A549 (cell line): ENCODE results near the gene GAPDHS. TPM values are rescaled to one million over a fixed set of nuclear protein-coding genes. Genes with fewer than 3 reads are reported as not detected.

ENCODE experiments used
- ATAC-seq, 2 experiments: fragments of 200-7000 bp in 1 of 2; fragments of >200 bp in 1 of 2; cut with Nextera tagmentation in 1 of 2; cut with Tn5 transposase in 1 of 2; 3 replicates each; pipeline versions ENCODE4 v1.8.0 to v1.9.1; 2018 to 2020; ENCODE audit warnings: mild to moderate bottlenecking in 1 of 2, moderate library complexity in 1 of 2
- CTCF ChIA-PET: fragments of 300-600 bp; sonication (Branson Sonifier 250); formaldehyde crosslinking; extraction: SDS; loops from one replicate; lab custom pipeline; 2021; ENCODE audit warnings: antibody characterized with exemption, inconsistent platforms; lab: Yijun Ruan, JAX
- POLR2A ChIA-PET: fragments of 350-600 bp; formaldehyde crosslinking; extraction: SDS; loops from one replicate; lab custom pipeline; 2021; ENCODE audit warnings: antibody characterized with exemption, inconsistent platforms; lab: Yijun Ruan, JAX
- DNase-seq, 2 experiments: peaks; one replicate each; pipeline versions ENCODE4 v3.0.0 to v3.0.0-alpha.2; 2011 to 2016; ENCODE audit warnings: low read depth in 1 of 2, low spot score in 1 of 2
- FAIRE-seq: peaks from 2 replicates; lab custom pipeline; 2011; peaks lifted over from hg19 to GRCh38; lab: Jason Lieb, UNC
- H3K27ac ChIP-seq, 2 experiments: fragments of >200 bp; sonication (Bioruptor Twin); formaldehyde crosslinking; 3 replicates each; pipeline ENCODE4 v1.5.1; 2016 to 2017
- H3K4me1 ChIP-seq: fragments of >200 bp; sonication (Bioruptor Twin); formaldehyde crosslinking; 3 replicates; pipeline ENCODE4 v1.6.1; 2016
- H3K4me2 ChIP-seq: fragments of >200 bp; sonication (Bioruptor Twin); formaldehyde crosslinking; 3 replicates; pipeline ENCODE4 v1.6.1; 2016
- H3K4me3 ChIP-seq: fragments of >200 bp; sonication (Bioruptor Twin); formaldehyde crosslinking; 3 replicates; pipeline ENCODE4 v1.5.1; 2016
- H3K9me3 ChIP-seq: fragments of >200 bp; sonication (Bioruptor Twin); formaldehyde crosslinking; 3 replicates; pipeline ENCODE4 v1.6.1; 2016
- BCL3 ChIP-seq: fragments of >200 bp; sonication (Bioruptor Twin); formaldehyde crosslinking; IDR thresholded peaks from 3 replicates; pipeline ENCODE4 v1.6.1; 2016
- CEBPB ChIP-seq, 2 experiments: fragments of >200 bp in 1 of 2; sonication (Bioruptor Twin) in 1 of 2; formaldehyde crosslinking in 1 of 2; IDR thresholded peaks; 2 replicates each; pipeline ENCODE4 v1.6.1; 2012 to 2016
- EHF ChIP-seq: fragments of 250-450 bp; sonication (Bioruptor Pico); IDR thresholded peaks from 2 replicates; pipeline ENCODE4 v1.5.0; 2020; ENCODE audit warnings: mild to moderate bottlenecking
- EHMT2 ChIP-seq: fragments of 200-600 bp; sonication (generic); IDR thresholded peaks from 2 replicates; pipeline ENCODE4 v1.6.1; 2016; ENCODE audit warnings: antibody characterized with exemption, low read depth, mild to moderate bottlenecking, moderate library complexity
- ESRRA ChIP-seq: fragments of 150-350 bp; IDR thresholded peaks from 2 replicates; pipeline ENCODE4 v1.6.1; 2014; ENCODE audit warnings: mild to moderate bottlenecking, low read length, borderline replicate concordance
- GATA3 ChIP-seq: IDR thresholded peaks from 2 replicates; pipeline ENCODE4 v1.6.1; 2012; ENCODE audit warnings: borderline replicate concordance
- HEYL ChIP-seq: fragments of 250-450 bp; sonication (Bioruptor Pico); IDR thresholded peaks from 2 replicates; pipeline ENCODE4 v1.8.0; 2021; ENCODE audit warnings: mild to moderate bottlenecking, moderate library complexity
- HMGXB4 ChIP-seq: fragments of 250-450 bp; sonication (Bioruptor Pico); IDR thresholded peaks from 2 replicates; pipeline ENCODE4 v1.5.0; 2021; ENCODE audit warnings: mild to moderate bottlenecking, moderate library complexity, borderline replicate concordance
- HOXA7 ChIP-seq: fragments of 250-450 bp; sonication (Bioruptor Pico); IDR thresholded peaks from 2 replicates; pipeline ENCODE4 v1.5.0; 2020; ENCODE audit warnings: mild to moderate bottlenecking, moderate library complexity
- JUN ChIP-seq, 2 experiments: fragments of >200 bp; sonication (Bioruptor Twin); formaldehyde crosslinking; IDR thresholded peaks; 2 replicates in 1 of 2; 3 replicates in 1 of 2; pipeline ENCODE4 v1.6.1; 2016 to 2017
- KDM5A ChIP-seq: fragments of 200-600 bp; sonication (generic); IDR thresholded peaks from 2 replicates; pipeline ENCODE4 v1.6.1; 2016; ENCODE audit warnings: antibody characterized with exemption, mild to moderate bottlenecking
- MAFK ChIP-seq: fragments of 450-650 bp; IDR thresholded peaks from 2 replicates; pipeline ENCODE4 v1.6.1; 2014; ENCODE audit not compliant: partially characterized antibody
- MYC ChIP-seq: IDR thresholded peaks from 2 replicates; pipeline ENCODE4 v1.6.1; 2012; ENCODE audit warnings: mild to moderate bottlenecking, inconsistent platforms, low read length, improper control_type of control experiment, borderline replicate concordance
- NFE2L2 ChIP-seq: fragments of 150-350 bp; conservative IDR thresholded peaks from 2 replicates; pipeline ENCODE4 v1.6.1; 2014; ENCODE audit warnings: low read length
- NPAS2 ChIP-seq: fragments of 250-450 bp; sonication (Bioruptor Pico); IDR thresholded peaks from 2 replicates; pipeline ENCODE4 v1.8.0; 2022; ENCODE audit warnings: mild to moderate bottlenecking, moderate library complexity, borderline replicate concordance
- NR3C1 ChIP-seq: fragments of >200 bp; sonication (Bioruptor Twin); formaldehyde crosslinking; IDR thresholded peaks from 3 replicates; pipeline ENCODE4 v1.6.1; 2017
- POLR2AphosphoS2 ChIP-seq: conservative IDR thresholded peaks from 2 replicates; pipeline ENCODE4 v1.6.1; 2012; ENCODE audit warnings: low read length, improper control_type of control experiment, inconsistent platforms
- RCOR1 ChIP-seq: fragments of 150-350 bp; IDR thresholded peaks from 2 replicates; pipeline ENCODE4 v1.6.1; 2014; ENCODE audit warnings: antibody characterized with exemption, low read length, low read depth
- RFX5 ChIP-seq: fragments of 450-650 bp; IDR thresholded peaks from 2 replicates; pipeline ENCODE4 v1.7.1; 2014; ENCODE audit warnings: antibody characterized with exemption, mild to moderate bottlenecking, moderate library complexity
- TFCP2L1 ChIP-seq: fragments of 250-450 bp; sonication (Bioruptor Pico); IDR thresholded peaks from 2 replicates; pipeline ENCODE4 v1.5.0; 2021; ENCODE audit warnings: mild to moderate bottlenecking
- ZSCAN20 ChIP-seq: fragments of 250-450 bp; sonication (Bioruptor Pico); IDR thresholded peaks from 2 replicates; pipeline ENCODE4 v1.8.0; 2022; ENCODE audit warnings: mild to moderate bottlenecking, moderate library complexity
- WGBS: methylation state at CpG from one replicate; pipeline ENCODE4 v1.1.6; 2017; ENCODE audit errors: missing lambda C conversion rate; 5-methylcytosine and 5-hydroxymethylcytosine counted together
- polyA plus RNA-seq, 4 experiments: library from polyadenylated mRNA; depleted of rRNA in 3 of 4; stranded (reverse); fragments of >200 nt; fragmentation: RNase III in 1 of 4; extraction: RNeasy Plus Mini Kit Qiagen cat#74134 plus additional on column Dnase treatment in 1 of 4; gene quantifications; 2 replicates in 3 of 4; 3 replicates in 1 of 4; pipeline ENCODE4 v1.2.3, GENCODE V29; 2011 to 2017
- TF ChIP-seq, protein P1 (sequence below): IDR thresholded peaks from 2 replicates; pipeline ENCODE4 v1.6.1; 2012
- TF ChIP-seq, protein P2 (sequence below): IDR thresholded peaks from 2 replicates; pipeline ENCODE4 v1.6.1; 2012; ENCODE audit warnings: low read depth, borderline replicate concordance
- TF ChIP-seq, protein P3 (sequence below): fragments of >200 bp; sonication (Bioruptor Twin); formaldehyde crosslinking; IDR thresholded peaks from 3 replicates; pipeline ENCODE4 v1.5.1; 2016

The GAPDHS gene
- polyA plus RNA-seq, 2 of the 4 experiments (the other 2 are of a cell fraction), result not detected

- ChIA-PET POLR2A (interaction anchor here (0.7 kb wide), 1 partner anchor 49 kb away, joined by 3 read pairs; the partner anchor contains the start of gene HAUS5), CTCF (interaction anchor here (1.1 to 5.4 kb wide), 12 partner anchors 8 to 341 kb away, joined by 3 to 37 read pairs (median 4); no protein-coding TSS in a partner anchor)
- no peak for FAIRE-seq
- Histone ChIP-seq H3K4me1 (0 out of 3 replicates have a peak, but pooled peaks cover 3% of the 10 kb centered on the region), H3K4me2 (no peak within 1 kb of the TSS), H3K9me3 (no peaks in the 10 kb centered on the region), H3K27ac (no peak within 1 kb of the TSS), H3K4me3 (no peak within 1 kb of the TSS)
- no peak for TF ChIP-seq ZSCAN20
- TF ChIP-seq NFE2L2, result no peak
- TF ChIP-seq CEBPB (IDR thresholded peaks at IDR 0.05), result no peak
- TF ChIP-seq, protein P1, sequence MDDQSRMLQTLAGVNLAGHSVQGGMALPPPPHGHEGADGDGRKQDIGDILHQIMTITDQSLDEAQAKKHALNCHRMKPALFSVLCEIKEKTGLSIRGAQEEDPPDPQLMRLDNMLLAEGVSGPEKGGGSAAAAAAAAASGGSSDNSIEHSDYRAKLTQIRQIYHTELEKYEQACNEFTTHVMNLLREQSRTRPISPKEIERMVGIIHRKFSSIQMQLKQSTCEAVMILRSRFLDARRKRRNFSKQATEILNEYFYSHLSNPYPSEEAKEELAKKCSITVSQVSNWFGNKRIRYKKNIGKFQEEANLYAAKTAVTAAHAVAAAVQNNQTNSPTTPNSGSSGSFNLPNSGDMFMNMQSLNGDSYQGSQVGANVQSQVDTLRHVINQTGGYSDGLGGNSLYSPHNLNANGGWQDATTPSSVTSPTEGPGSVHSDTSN, result no peak
- no peak for TF ChIP-seq MAFK
- TF ChIP-seq HOXA7 (CRISPR knock-in tag), result no peak
- no peak for TF ChIP-seq NPAS2 (CRISPR knock-in tag)
- TF ChIP-seq EHMT2, result no peak
- no peak for TF ChIP-seq MYC
- TF ChIP-seq, protein P2, sequence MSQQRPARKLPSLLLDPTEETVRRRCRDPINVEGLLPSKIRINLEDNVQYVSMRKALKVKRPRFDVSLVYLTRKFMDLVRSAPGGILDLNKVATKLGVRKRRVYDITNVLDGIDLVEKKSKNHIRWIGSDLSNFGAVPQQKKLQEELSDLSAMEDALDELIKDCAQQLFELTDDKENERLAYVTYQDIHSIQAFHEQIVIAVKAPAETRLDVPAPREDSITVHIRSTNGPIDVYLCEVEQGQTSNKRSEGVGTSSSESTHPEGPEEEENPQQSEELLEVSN, result no peak
- TF ChIP-seq POLR2AphosphoS2, result no peak
- TF ChIP-seq BCL3, result no peak
- TF ChIP-seq EHF (CRISPR knock-in tag), result no peak
- no peak for TF ChIP-seq KDM5A
- TF ChIP-seq NR3C1, result no peak
- TF ChIP-seq, protein P3, sequence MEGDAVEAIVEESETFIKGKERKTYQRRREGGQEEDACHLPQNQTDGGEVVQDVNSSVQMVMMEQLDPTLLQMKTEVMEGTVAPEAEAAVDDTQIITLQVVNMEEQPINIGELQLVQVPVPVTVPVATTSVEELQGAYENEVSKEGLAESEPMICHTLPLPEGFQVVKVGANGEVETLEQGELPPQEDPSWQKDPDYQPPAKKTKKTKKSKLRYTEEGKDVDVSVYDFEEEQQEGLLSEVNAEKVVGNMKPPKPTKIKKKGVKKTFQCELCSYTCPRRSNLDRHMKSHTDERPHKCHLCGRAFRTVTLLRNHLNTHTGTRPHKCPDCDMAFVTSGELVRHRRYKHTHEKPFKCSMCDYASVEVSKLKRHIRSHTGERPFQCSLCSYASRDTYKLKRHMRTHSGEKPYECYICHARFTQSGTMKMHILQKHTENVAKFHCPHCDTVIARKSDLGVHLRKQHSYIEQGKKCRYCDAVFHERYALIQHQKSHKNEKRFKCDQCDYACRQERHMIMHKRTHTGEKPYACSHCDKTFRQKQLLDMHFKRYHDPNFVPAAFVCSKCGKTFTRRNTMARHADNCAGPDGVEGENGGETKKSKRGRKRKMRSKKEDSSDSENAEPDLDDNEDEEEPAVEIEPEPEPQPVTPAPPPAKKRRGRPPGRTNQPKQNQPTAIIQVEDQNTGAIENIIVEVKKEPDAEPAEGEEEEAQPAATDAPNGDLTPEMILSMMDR, result no peak
- TF ChIP-seq ESRRA, result no peak
- DNase-seq, result no peak
- WGBS, result 40% methylated on average over 12 of the region's 15 CpGs
- ATAC-seq, result peak in 1 of 2 experiments; percentile 6; a peak in 1 of 6 replicates
Observed at GRCh38 chr19:35563207-35563829, 30.1 kb downstream of the GAPDHS start, which contains the start of gene ATP4A. ATP4A (minus strand) TSS chr19:35563658; CDS start chr19:35563629, 29 bp downstream.

GRCh38 chr19:35565016-35565856, 32.0 kb downstream of the GAPDHS start:
- Histone ChIP-seq H3K4me1 (no peaks in the 10 kb centered on the region), H3K4me3 (no peak overlapping the region), H3K4me2 (no peak overlapping the region), H3K9me3 (no peaks in the 10 kb centered on the region), H3K27ac (no peak overlapping the region)
- ChIA-PET CTCF (interaction anchor here (0.6 to 5.4 kb wide), 9 partner anchors 8 to 130 kb away, joined by 3 to 37 read pairs (median 3); no protein-coding TSS in a partner anchor), POLR2A (no interaction called here)
- FAIRE-seq, result peak; percentile 67
- peak in 1 of 2 experiments; percentile 13 for DNase-seq
- peak; percentile 2 to 7; a peak in 3 of 6 replicates for ATAC-seq
- WGBS, result 43% methylated on average over 12 of the region's 12 CpGs
- TF ChIP-seq TFCP2L1 (CRISPR knock-in tag) (no peak), HMGXB4 (CRISPR knock-in tag) (no peak), JUN (IDR thresholded peaks at IDR 0.05) (no peak), MYC (no peak), RFX5 (no peak), HEYL (CRISPR knock-in tag) (no peak), RCOR1 (no peak), GATA3 (no peak), BCL3 (no peak)
- TF ChIP-seq, protein P2, result no peak
